WERI-Rb-1 (cell line): Measurements from ENCODE around the gene OR8B3.
"Not testable (repeated sequence)": the region's sequence is repeated elsewhere in the genome, so short reads cannot be mapped to it uniquely, and the experiment has no call there.

Experiments
- DNase-seq: peaks from one replicate; pipeline ENCODE4 v3.0.0-alpha.2; 2020
- H3K27ac ChIP-seq: fragments of 250-450 bp; sonication (Bioruptor Pico); 2 replicates; pipeline ENCODE4 v1.5.1; 2020; ENCODE audit warnings: mild to moderate bottlenecking, moderate library complexity
- H3K27me3 ChIP-seq: fragments of 250-450 bp; sonication (Bioruptor Pico); 2 replicates; pipeline ENCODE4 v1.5.1; 2021; ENCODE audit warnings: mild to moderate bottlenecking, low read depth, moderate library complexity; ENCODE audit not compliant: insufficient read depth, severe bottlenecking
- H3K36me3 ChIP-seq: fragments of 250-450 bp; sonication (Bioruptor Pico); 2 replicates; pipeline ENCODE4 v1.5.1; 2020; ENCODE audit warnings: mild to moderate bottlenecking, moderate library complexity
- H3K4me3 ChIP-seq: 2 replicates; pipeline ENCODE4 v1.5.1; 2011; ENCODE audit warnings: low read depth, mild to moderate bottlenecking, control low read depth, low read length
- H3K9me3 ChIP-seq: fragments of 250-450 bp; sonication (Bioruptor Pico); 2 replicates; pipeline ENCODE4 v1.5.1; 2021; ENCODE audit warnings: mild to moderate bottlenecking, moderate library complexity; ENCODE audit not compliant: severe bottlenecking
- TF ChIP-seq, protein P1 (sequence below): IDR thresholded peaks from 2 replicates; pipeline ENCODE4 v1.5.1; 2011; ENCODE audit warnings: low read depth, mild to moderate bottlenecking, control low read depth, inconsistent platforms, low read length

Gene OR8B3

DNA sequence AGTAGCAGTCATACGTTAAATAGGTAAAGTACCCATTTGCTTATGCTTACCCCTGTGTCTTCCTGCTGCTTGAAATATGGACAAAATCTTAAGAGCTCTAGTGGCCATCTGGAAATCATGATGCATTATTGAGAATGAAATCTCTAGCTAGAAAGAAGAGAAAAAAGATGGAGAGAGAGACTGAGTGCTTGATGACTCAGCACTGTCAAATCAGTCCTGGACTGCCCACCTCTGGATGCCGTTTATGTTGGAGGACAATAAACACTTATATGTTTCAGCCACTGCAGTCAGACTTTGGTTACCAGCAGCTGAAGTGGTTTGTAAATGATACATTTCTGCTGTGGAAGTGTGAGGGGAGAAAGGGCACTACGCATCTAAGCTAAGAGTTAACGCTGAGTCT is 22.2 kb upstream of the OR8B3 start:
- no peak overlapping the region for H3K27ac ChIP-seq
- no peaks in the 10 kb centered on the region for H3K9me3 ChIP-seq
- TF ChIP-seq, protein P1, sequence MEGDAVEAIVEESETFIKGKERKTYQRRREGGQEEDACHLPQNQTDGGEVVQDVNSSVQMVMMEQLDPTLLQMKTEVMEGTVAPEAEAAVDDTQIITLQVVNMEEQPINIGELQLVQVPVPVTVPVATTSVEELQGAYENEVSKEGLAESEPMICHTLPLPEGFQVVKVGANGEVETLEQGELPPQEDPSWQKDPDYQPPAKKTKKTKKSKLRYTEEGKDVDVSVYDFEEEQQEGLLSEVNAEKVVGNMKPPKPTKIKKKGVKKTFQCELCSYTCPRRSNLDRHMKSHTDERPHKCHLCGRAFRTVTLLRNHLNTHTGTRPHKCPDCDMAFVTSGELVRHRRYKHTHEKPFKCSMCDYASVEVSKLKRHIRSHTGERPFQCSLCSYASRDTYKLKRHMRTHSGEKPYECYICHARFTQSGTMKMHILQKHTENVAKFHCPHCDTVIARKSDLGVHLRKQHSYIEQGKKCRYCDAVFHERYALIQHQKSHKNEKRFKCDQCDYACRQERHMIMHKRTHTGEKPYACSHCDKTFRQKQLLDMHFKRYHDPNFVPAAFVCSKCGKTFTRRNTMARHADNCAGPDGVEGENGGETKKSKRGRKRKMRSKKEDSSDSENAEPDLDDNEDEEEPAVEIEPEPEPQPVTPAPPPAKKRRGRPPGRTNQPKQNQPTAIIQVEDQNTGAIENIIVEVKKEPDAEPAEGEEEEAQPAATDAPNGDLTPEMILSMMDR = no peak
- no peaks in the 10 kb centered on the region for H3K27me3 ChIP-seq
- no peak overlapping the region for H3K4me3 ChIP-seq
- H3K36me3 ChIP-seq = no peaks in the 10 kb centered on the region
- no peak for DNase-seq

DNA sequence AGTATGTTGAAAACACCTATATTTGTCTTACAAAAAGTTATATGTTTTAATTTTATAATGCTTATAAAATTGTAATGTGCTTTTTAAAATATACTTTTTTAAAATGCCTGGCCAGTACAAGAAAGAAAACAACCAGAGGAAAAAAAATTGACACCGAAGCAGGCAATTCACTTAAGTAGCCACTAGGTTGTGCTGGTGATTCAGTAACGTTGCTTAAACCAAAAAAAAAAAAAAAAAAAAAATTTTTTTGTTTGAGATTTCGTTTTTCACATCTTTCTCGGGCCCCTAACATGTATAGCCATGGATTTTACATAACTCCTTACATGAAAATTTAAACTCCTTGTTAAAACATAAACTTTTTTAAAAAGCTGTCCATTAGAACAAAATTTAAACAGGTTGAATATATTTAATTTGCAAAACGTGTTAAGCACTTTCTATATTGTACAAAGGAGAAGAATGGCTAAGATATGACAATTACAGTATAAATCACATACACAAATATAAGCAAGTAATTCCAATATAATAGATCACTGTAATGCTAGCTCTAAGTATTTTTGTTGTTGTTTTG is 16.6 kb upstream of the OR8B3 start:
- Histone ChIP-seq H3K9me3 (no peaks in the 10 kb centered on the region), H3K27me3 (no peaks in the 10 kb centered on the region), H3K27ac (no peak overlapping the region), H3K36me3 (no peaks in the 10 kb centered on the region), H3K4me3 (no peak overlapping the region)
- no peak for DNase-seq
- TF ChIP-seq, protein P1 = peak; percentile 55; the same call in 1 of the 2 replicates

DNA sequence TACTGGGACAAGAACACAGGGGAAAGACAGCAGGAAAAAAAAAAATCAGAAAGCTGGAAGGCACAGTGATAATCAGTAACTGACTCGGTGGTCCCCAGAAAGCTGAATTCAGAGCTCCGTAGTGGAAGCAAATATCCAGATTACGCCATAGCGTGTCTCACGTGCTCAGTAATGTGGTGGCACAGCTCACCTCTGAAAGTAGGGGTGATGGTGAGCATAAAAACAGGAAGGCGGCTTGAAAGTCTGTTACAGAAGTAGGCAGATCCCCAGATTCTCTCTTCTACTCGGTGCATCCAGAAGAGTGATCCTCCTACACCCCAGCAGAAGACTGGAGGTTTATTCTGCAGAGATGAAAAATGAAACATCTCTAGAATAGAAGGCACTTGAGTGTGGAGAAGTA is 11.1 kb upstream of the OR8B3 start:
- Histone ChIP-seq H3K36me3 (no peaks in the 10 kb centered on the region), H3K9me3 (no peaks in the 10 kb centered on the region), H3K27me3 (no peaks in the 10 kb centered on the region), H3K27ac (no peak overlapping the region), H3K4me3 (no peak overlapping the region)
- TF ChIP-seq, protein P1 = no peak
- DNase-seq = no peak

DNA sequence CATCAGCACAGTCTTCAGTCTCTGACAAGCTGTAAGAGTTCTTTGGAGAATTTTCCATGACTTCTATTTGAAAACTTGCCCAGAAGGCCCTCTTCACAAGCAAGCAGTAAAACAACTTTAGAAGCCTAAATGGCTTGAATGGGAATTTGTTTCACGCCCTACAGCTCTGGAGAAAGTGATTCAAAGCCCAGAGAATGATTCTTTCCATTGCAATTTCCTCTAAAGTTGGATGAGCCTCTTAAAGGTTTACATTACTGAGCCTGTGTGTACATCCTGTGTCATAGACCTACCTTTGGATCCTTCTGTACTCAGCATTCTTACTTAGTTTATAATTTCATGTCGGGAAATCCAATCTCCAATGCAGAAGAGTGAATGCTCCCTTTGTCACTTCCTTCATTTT is 6.8 kb upstream of the OR8B3 start:
- Histone ChIP-seq H3K4me3 (no peak overlapping the region), H3K9me3 (no peaks in the 10 kb centered on the region), H3K36me3 (no peaks in the 10 kb centered on the region), H3K27ac (no peak overlapping the region), H3K27me3 (peaks cover 2% of the 10 kb centered on the region)
- TF ChIP-seq, protein P1 = no peak
- DNase-seq = no peak

DNA sequence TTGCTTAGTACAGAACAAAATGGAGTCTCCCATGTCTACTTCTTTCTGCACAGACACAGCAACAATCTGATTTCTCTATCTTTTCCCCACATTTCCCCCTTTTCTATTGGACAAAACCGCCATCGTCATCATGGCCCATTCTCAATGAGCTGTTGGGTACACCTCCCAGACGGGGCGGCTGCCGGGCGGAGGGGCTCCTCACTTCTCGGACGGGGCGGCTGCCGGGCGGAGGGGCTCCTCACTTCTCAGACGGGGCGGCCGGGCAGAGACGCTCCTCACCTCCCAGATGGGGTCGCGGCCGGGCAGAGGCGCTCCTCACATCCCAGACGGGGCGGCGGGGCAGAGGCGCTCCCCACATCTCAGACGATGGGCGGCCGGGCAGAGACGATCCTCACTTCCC is 4.4 kb upstream of the OR8B3 start:
- DNase-seq, H3K4me3 ChIP-seq, H3K9me3 ChIP-seq, H3K27me3 ChIP-seq, H3K36me3 ChIP-seq, H3K27ac ChIP-seq: not testable (repeated sequence)

DNA sequence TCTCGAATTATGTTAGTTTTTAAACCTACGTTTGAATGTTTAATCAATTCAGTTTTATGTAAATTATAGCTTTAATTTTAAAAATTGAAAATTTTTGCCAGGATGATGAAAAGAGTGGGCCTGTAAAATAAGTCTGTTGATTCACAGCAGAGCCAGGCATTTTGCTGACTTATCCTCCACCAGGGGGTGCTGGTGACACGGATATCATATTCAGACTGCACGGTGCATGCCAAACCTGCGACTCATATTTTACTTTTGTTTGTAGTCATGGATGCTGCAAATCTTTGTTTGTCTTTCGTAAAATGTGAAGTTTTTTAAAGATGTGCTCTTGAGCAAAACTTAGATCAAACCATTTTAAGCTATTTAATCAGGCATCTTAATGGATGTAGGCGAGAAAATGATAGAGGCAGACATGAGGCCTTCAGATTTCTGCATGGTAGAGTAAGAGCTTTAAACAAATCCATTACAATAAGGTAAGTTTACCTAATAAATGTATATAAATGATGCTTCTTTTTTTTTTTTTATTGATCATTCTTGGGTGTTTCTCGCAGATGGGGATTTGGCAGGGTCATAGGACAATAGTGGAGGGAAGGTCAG is 3.6 kb upstream of the OR8B3 start:
- H3K36me3 ChIP-seq = no peaks in the 10 kb centered on the region
- TF ChIP-seq, protein P1 = peak; percentile 70
- DNase-seq = peak; percentile 59
- no peak overlapping the region for H3K4me3 ChIP-seq
- H3K27me3 ChIP-seq = peaks cover 2% of the 10 kb centered on the region
- no peak overlapping the region for H3K27ac ChIP-seq
- H3K9me3 ChIP-seq = no peaks in the 10 kb centered on the region

DNA sequence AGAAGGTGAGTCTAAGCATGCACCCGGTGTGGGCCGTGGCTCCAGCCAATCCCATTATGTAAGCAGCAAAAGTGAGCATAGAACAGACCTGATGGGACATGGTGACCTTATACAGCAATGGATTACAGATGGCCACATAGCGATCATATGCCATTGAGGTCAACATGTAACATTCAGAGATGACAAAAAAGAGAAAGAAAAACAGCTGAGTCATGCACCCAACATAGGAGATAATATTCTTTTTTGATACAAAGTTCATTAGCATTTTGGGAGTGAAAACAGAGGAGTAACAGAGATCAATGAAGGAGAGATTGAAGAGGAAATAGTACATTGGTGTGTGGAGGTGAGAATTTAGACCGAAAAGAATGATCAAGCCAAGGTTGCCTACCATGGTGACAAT is 2.0 kb downstream of the OR8B3 start:
- not testable (repeated sequence) for H3K27ac ChIP-seq

More for the DNA sequence above, 2.0 kb downstream of the OR8B3 start:
- DNase-seq, H3K4me3 ChIP-seq, H3K27me3 ChIP-seq, H3K9me3 ChIP-seq, H3K36me3 ChIP-seq: not testable (repeated sequence)
